ENCODE results near the gene MIB2.

Gene MIB2

GRCh38 chr1:1598051-1598719 lies 17.1 kb upstream of the MIB2 start:
- DNase-seq (ENCODE audit: low read depth): no peak

GRCh38 chr1:1598720-1599029 lies 16.6 kb upstream of the MIB2 start:
- DNase-seq (ENCODE audit: low read depth): no peak

- no peak for DNase-seq (ENCODE audit: low read depth)
Observed at GRCh38 chr1:1599030-1599934, 16.0 kb upstream of the MIB2 start.

- no peak for DNase-seq (ENCODE audit: low read depth)
Observed at GRCh38 chr1:1599935-1600860, 15.1 kb upstream of the MIB2 start, which contains the start of gene FNDC10. Gene FNDC10 (minus strand): TSS chr1:1600135. CDS start chr1:1600015, 120 bp downstream.

GRCh38 chr1:1600861-1601563 lies 14.3 kb upstream of the MIB2 start:
- no peak for DNase-seq (ENCODE audit: low read depth)

- no peak for DNase-seq (ENCODE audit: low read depth)
Observed at GRCh38 chr1:1601564-1602303, 13.6 kb upstream of the MIB2 start.

- DNase-seq (ENCODE audit: low read depth): no peak
Observed at GRCh38 chr1:1602304-1602967, 12.9 kb upstream of the MIB2 start.

GRCh38 chr1:1602968-1603506 lies 12.3 kb upstream of the MIB2 start:
- DNase-seq (ENCODE audit: low read depth): no peak

- no peak for DNase-seq (ENCODE audit: low read depth)
Observed at GRCh38 chr1:1603671-1604373, 11.5 kb upstream of the MIB2 start.

- DNase-seq (ENCODE audit: low read depth): no peak
Observed at GRCh38 chr1:1604374-1605033, 10.8 kb upstream of the MIB2 start.

- DNase-seq (ENCODE audit: low read depth): no peak
Observed at GRCh38 chr1:1605034-1605591, 10.2 kb upstream of the MIB2 start.

GRCh38 chr1:1605724-1606123 lies 9.6 kb upstream of the MIB2 start:
- DNase-seq (ENCODE audit: low read depth): no peak

- DNase-seq (ENCODE audit: low read depth): no peak
Observed at GRCh38 chr1:1606232-1606631, 9.1 kb upstream of the MIB2 start.

- DNase-seq (ENCODE audit: low read depth): no peak
Observed at GRCh38 chr1:1609822-1610485, 5.3 kb upstream of the MIB2 start.

- DNase-seq (ENCODE audit: low read depth): no peak
Observed at GRCh38 chr1:1610796-1611195, 4.5 kb upstream of the MIB2 start.

GRCh38 chr1:1612104-1612400 lies 3.2 kb upstream of the MIB2 start:
- DNase-seq (ENCODE audit: low read depth): no peak

GRCh38 chr1:1613509-1614082 lies 1.7 kb upstream of the MIB2 start:
- DNase-seq (ENCODE audit: low read depth): no peak
